HepG2 (cell line): ENCODE measurements around the gene NME4. TPM values are rescaled to one million over a fixed set of nuclear protein-coding genes. Genes with fewer than 3 reads are reported as not detected.

Experiments
- AHR ChIP-seq: IDR thresholded peaks from 2 replicates; pipeline ENCODE4 v1.6.1; 2018; ENCODE audit warnings: missing genetic modification reagents, missing compliant biosample characterization
- GRHL1 ChIP-seq: sonication (generic); formaldehyde crosslinking; conservative IDR thresholded peaks from 2 replicates; pipeline ENCODE4 v1.8.0; 2022; ENCODE audit warnings: missing genetic modification reagents
- IKZF5 ChIP-seq: IDR thresholded peaks from 2 replicates; pipeline ENCODE4 v1.6.1; 2018; ENCODE audit warnings: missing genetic modification reagents, mild to moderate bottlenecking, missing compliant biosample characterization
- KAT2B ChIP-seq: fragments of 150-350 bp; IDR thresholded peaks from 2 replicates; pipeline ENCODE4 v1.6.1; 2014; ENCODE audit warnings: low read depth, low read length, borderline replicate concordance
- MAX ChIP-seq: IDR thresholded peaks from 2 replicates; pipeline ENCODE4 v1.6.1; 2012; ENCODE audit warnings: inconsistent platforms
- NFE2L2 ChIP-seq: fragments of 150-350 bp; IDR thresholded peaks from 2 replicates; pipeline ENCODE4 v1.6.1; 2014; ENCODE audit warnings: low read length
- SAP130 ChIP-seq: IDR thresholded peaks from 2 replicates; pipeline ENCODE4 v1.6.1; 2016; ENCODE audit warnings: low read depth
- SNAI1 ChIP-seq: sonication (generic); formaldehyde crosslinking; IDR thresholded peaks from 2 replicates; pipeline ENCODE4 v1.5.0; 2020; ENCODE audit warnings: mild to moderate bottlenecking, missing genetic modification reagents, borderline replicate concordance
- ZBTB7A ChIP-seq: sonication (generic); formaldehyde crosslinking; IDR thresholded peaks from 2 replicates; pipeline ENCODE4 v1.8.0; 2022; ENCODE audit warnings: mild to moderate bottlenecking, missing genetic modification reagents
- ZNF275 ChIP-seq: sonication (generic); formaldehyde crosslinking; IDR thresholded peaks from 2 replicates; pipeline ENCODE4 v1.8.0; 2022; ENCODE audit warnings: missing genetic modification reagents, mild to moderate bottlenecking, inconsistent platforms, borderline replicate concordance
- ZNF343 ChIP-seq: sonication (generic); formaldehyde crosslinking; IDR thresholded peaks from 2 replicates; pipeline ENCODE4 v1.4.0; 2020; ENCODE audit warnings: mild to moderate bottlenecking, missing genetic modification reagents
- ZNF574 ChIP-seq: sonication (generic); formaldehyde crosslinking; IDR thresholded peaks from 2 replicates; pipeline ENCODE4 v1.4.0; 2020; ENCODE audit warnings: missing genetic modification reagents
- ZNF704 ChIP-seq: sonication (generic); formaldehyde crosslinking; IDR thresholded peaks from 2 replicates; pipeline ENCODE4 v1.8.1; 2023; ENCODE audit warnings: mild to moderate bottlenecking, inconsistent platforms, moderate library complexity, missing genetic modification reagents, borderline replicate concordance
- ZNF768 ChIP-seq: sonication (generic); formaldehyde crosslinking; IDR thresholded peaks from 2 replicates; pipeline ENCODE4 v1.4.0; 2020; ENCODE audit warnings: missing genetic modification reagents
- ZUFSP ChIP-seq: sonication (generic); formaldehyde crosslinking; IDR thresholded peaks from 2 replicates; pipeline ENCODE4 v1.9.0; 2021; ENCODE audit warnings: missing genetic modification reagents, mild to moderate bottlenecking, borderline replicate concordance
- polyA plus RNA-seq, 8 experiments: library from polyadenylated mRNA; depleted of rRNA in 3 of 8; stranded (reverse) in 7 of 8; unstranded in 1 of 8; fragments of >200 nt; fragmentation: Illumina TruSeq in 4 of 8; extraction: Trizol in 4 of 8; gene quantifications; 2 replicates each; pipeline versions ENCODE4 v1.2.1 to v1.2.3, GENCODE V29; 2011 to 2016; ENCODE audit warnings: low read depth in 4 of 8, missing spikeins in 1 of 8, mixed read lengths in 1 of 8; ENCODE audit not compliant: insufficient read depth in 1 of 8
- total RNA-seq, 5 experiments: library from RNA; depleted of rRNA; stranded (reverse); fragments of >200 nt; fragmentation: Illumina TruSeq; extraction: Trizol; gene quantifications; 2 replicates each; pipeline ENCODE4 v1.2.3, GENCODE V29; 2016; ENCODE audit warnings: low read depth in 1 of 5

NME4 gene
- total and polyA plus RNA-seq, 2 of the 13 experiments (the other 11 are each of a cell fraction or from before 2014, with no cell fraction given): 121 to 263 TPM

- peak; percentile 61 for TF ChIP-seq ZNF574 (CRISPR knock-in tag)
- TF ChIP-seq MAX: peak; percentile 35
- TF ChIP-seq ZNF275 (CRISPR knock-in tag): no peak
- 0 out of 2 replicates have a peak, but pooled peaks have one; percentile 11 for TF ChIP-seq ZNF768 (CRISPR knock-in tag)
- peak; percentile 79 for TF ChIP-seq SAP130 (CRISPR knock-in tag)
- TF ChIP-seq GRHL1 (CRISPR knock-in tag): no peak
- no peak for TF ChIP-seq KAT2B
- no peak for TF ChIP-seq ZUFSP (CRISPR knock-in tag)
- no peak for TF ChIP-seq NFE2L2
- peak; percentile 36; the same call in 1 of the 2 replicates for TF ChIP-seq IKZF5 (CRISPR knock-in tag)
- TF ChIP-seq AHR (CRISPR knock-in tag): no peak
- TF ChIP-seq ZBTB7A: peak; percentile 63; the same call in 1 of the 2 replicates
- TF ChIP-seq SNAI1 (CRISPR knock-in tag): no peak
- TF ChIP-seq ZNF343: no peak
- no peak for TF ChIP-seq ZNF704 (CRISPR knock-in tag)
Measured at GRCh38 chr16:381012-381788, 15.8 kb upstream of the NME4 start (continued).
